ENCODE results near the gene MYO5B.
A peak's percentile ranks its signal among the peaks of the same experiment; 100 is the strongest.

MYO5B gene

DNA sequence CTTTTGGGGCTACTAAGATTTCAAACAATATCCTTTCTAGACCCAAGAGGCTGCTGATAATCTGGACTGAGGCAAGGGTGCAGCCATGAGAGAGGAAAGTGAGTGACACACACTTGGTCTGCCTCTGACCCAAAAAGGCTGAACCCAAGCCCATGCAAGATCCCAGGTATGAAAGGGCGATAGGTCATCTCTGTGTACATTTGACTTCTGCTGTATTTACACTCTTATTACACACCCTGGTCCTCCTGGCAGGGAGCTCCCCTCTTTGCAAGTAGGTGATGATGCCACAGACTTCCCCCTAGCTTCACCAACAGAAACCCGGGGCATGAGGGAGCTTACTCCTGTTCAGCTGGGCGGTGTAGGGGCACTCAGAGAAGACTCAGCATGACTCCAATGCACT is 319.8 kb downstream of the MYO5B start:
- DNase-seq, result no peak

DNA sequence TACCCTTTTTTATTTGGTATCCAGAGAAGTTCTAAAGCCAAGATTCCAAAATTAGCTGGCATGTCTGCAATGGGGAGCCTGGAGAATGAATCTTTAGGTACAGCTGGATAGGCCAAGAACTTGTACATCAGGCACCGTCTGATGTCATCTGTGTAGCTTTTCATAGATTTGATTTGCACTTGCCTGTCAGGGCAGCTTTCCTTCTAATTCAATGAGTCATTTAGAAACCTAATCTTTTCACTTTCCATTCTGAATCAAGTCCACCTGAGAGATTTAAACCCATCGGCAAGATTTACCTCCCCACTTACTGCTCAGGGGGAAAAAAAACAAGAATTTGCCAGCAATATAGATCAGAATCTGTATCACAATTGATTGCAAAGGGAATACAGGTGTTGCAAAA is 320.7 kb downstream of the MYO5B start:
- DNase-seq, result no peak

DNA sequence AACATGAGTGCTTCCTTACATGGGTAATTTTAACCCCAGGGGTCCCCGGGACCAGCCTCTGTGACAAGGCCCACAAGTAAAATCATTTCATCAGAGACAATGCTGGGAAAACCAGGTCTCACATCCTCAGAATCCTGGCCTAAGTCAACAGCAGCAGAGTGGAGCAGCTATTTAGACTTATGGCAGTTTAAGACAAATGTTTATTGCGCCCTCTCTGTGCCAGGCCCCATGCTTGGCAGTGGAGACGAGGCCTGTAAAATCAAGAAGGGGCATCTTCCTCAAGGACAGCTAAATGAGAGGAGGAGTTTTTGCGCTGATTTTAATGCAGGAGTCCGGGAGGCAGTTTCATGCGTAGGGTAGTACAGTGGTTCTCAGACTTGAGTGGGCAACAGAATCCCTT is 325.6 kb downstream of the MYO5B start:
- DNase-seq, result no peak

DNA sequence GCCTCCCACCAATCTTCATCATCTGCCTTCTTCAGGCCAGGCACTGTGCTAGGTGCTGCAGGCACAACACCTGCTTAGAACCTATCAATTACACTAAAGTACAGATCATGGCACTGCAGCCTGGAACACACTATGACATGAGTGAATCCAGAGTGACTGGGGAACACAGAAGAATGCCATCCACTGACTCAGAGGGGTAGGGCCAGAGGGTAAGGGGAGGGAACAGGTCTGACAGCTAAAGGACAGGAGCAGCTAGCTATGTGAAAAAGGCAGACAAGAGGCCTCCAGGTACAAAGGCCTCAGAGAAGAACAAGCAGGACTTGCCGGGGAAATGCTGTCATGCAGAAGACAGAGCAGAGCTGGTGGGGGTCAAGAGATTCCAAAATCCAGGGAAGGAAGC is 328.3 kb downstream of the MYO5B start:
- no peak for DNase-seq

DNA sequence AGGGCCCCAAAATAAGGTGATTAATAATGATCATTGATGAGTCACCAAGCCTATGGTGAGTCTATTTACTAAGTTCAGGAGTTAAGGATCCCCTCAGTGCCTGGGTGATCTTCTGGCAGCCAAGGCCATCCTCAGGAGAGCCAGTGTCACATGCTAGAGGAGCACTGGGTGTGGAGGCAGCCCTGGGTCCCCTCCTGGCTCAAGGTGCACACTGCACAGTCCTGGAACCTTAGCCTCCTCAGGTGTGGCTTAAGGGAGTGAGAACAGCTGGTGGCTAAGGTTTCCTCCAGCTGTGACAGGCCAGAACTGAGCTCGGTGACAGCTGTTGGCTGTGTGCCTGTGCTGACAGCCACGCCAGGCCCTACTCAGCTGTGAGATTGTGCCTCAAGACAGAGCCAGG is 329.5 kb downstream of the MYO5B start:
- DNase-seq, result no peak

DNA sequence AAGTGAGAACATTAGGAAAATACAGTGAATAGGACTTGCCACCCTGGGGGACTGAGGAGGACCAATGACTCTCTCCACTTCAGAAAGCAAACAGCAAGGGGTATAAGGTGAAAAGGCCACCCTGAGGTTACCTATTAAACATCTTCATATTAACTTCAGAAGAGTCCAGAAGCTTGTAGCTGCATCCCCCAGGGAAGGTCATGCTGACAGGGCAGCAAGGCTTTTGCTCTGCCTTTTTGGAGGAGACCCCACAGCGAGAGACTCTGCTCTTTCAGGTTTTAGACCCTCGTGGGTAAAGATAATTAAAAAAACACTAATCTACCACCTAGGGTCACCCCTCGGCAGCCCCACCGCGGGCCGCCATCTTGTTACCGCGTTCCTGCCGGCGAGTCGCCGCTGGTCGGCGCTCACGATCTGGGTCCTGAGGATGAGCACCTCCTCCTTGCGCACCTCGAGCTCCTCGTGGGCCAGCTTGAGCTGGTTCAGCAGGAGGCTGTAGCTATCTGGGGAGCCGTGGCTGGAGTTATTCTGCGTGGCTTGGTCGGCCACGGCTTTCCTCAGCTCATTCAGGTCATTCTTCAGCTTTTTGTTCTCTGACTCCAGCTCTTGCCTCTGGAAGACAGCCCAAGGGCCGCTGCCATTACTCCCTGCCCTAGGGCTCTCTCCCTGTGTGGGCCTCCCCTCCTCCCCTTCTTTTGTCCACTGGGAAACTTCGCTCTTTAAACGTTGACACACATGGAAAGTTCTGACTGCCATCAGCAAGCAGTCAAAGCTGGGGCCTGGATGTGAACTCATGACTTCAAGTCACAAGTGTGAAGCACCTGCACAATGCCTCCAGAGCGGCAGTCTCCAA is 331.0 kb downstream of the MYO5B start:
- DNase-seq, result no peak

DNA sequence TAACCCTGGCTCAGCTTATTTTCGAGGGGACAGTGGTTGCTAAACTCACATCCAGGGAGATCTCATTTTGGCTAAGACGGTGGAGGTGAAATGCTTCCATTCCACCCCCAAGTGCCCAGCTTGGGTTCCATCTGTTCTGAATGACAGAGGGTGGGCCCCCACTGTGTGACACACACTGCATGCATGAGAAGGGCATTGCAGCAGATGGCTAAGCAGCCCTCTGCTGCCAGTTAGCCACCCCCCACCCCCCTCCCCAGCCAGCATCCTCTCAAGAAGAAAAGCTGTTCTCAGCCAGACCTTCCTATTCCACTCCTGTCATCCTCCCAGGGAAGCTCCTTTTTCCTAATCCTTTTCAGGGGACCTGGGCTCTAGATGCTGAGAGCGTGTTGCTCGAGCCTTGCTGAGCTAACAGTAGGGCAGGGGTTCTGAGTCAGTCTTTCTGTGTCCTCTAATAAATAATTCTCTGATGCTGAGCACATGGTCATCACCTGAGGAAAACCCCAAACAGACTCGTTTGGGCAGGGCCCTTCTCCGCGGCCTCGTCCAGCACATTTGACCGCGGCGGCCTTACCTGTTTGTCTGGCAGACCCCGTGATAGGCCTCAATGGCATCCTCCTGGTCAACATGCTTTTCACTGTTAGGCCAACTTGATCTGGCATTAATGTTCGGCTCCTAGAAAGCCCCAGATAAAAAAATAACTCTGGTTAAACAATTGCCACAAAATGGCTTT is 332.1 kb downstream of the MYO5B start:
- DNase-seq, result peak; percentile 25

DNA sequence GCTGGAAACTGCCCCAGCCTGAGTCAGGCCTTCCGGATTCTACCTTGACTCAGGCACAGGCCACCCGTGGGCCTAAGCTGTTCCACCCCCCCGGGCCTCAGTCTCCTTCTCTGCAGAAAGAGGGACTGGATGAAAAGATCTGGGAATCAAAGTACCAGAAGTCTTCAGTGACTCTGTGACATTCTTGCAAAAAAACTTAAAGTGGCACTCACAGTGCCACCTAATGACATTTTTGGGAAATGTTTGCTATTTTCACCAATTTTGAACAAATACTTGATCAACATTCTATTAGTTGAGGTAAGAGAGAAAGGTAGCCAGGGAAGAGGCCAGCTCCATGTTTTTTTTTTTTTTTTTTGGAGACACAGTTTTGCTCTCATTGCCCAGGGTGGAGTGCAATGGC is 333.3 kb downstream of the MYO5B start:
- DNase-seq, result no peak

DNA sequence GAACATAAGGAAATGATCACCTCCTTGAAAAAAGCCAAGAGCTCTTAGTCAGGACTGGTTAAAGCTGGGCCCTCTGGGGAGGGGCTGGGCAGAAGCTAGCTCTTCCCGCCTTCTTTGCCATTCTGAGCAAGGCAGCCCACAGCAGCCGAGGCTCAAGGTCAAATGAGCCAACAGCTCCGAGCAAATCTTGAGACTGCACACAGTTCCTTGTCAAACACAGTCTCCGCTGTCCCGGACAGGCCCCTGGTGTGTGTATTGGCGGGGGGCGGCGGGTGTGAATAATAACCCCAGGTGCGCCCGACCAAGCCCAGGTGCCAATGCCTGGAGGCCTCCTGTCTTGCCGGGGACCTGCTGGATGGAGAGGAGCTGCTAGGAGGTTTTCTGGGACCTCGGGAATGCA is 335.2 kb downstream of the MYO5B start:
- no peak for DNase-seq

DNA sequence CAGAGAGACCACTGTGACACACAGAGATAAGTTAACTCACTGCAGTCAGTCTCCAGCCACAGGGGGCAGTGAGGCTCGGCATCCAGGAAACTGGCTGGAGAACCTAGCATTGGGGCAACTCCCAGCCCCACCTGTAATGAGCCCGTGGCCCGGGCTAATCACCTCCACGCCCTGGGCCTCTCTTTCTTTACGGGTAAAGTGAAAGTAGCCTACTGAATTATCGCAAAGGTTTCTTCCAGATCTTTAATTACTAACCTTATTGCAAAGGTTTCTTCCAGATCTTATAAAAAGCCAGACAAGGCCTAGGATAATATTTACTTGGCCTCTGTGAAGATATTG is 336.0 kb downstream of the MYO5B start:
- no peak for DNase-seq

DNA sequence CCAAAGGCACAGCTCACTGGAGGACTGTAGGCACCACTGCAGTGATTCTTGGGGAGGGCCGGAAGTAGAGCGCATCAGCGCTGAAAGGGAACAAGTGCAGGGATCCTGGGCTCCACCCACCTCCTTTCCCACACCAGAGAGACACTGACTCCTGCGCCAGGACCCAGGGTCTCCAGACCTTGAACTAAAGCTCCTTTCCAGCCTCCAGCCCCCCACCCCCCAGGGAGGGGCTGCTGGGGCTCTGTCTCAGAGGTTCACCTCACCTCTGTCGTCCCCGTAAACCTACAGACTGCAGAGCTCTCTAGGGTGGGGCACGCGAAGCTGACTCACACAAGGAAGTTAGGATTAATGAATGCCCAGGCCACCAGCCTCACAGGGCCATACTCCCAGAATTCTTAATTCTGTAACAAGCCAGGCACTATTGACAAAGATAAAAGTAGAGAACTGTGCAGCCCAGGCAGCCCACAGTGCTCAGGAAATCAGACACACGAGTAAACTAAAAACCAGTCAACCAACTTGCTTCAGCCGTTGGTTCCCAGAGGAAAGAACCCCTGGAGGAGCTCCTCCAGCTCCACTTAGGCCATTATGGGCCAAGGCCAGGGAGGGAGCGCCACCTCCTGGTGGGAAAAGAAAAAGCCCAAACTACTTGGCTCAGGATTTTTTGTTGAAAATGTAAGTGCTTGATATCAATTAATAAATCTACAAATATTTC is 336.5 kb downstream of the MYO5B start:
- DNase-seq, result peak; percentile 84

DNA sequence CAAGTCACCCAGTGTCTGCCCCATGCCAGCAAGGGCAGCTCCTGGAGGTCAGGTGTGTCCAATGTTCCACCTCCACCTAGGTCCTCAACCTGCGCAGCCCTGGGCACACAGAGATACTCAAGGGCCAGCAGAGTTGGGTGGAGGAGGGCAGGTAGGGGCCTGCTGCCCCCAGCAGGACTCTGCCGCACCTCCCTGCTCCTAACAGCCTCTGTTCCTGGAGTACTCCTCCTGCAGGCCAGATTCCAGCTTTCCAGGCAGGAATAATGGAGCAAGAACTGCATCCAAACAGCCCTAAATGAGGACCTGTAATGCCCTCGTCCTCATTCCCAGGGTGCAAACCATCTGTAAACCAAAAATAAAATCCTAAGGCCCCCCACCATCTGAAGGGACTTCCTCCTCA is 337.2 kb downstream of the MYO5B start:
- no peak for DNase-seq

DNA sequence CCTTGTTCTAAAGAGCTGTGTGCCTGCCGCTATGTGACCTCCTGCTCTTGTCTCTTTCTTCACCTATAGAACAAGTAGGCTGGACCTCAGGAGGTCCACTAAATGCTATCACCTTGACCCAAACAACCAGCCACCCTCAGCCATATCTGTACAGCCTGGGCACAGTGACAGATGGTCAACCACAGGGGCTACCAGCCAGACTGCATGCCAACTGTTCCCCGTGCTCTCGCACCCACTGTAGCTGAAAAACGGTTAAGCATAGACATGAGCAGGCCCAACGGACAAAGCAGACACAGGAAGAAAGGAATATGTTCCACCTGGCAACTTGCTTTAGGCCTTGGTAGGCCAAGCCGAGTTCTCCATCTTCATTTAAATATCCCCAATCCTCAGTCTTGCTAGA is 338.5 kb downstream of the MYO5B start:
- DNase-seq, result no peak

DNA sequence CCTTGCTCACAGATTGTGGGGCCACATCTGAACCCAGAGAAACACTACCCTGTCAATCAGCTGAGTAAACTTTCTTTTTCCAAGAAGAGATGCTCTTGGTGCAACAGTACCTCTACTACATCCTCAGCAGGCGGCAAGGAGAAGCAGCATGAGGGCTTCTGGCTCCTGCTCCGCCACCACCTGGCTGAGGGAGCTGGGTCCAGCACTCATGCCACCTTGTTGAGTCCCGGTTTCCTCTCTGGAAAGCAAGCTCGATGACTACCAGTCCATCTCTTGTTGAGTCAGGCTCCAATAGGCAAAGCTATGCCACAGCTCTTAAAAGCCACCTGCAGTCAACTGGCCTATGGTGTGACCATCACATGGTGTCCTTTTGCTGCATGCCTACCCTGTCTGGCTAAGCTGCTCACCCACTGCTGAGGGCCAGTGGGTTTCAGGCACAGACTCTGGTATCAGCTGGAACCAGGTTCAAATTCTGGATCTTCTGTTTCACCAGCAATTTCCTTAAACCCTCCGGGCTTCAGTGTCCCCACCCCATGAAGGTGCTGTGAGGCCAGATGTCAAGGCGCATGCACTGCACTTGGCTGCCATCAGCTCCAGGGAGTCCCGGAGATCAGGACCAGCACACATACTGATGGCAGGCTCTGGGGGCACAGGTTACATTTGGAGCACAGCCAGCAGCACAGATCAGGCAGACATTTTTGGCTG is 339.1 kb downstream of the MYO5B start:
- no peak for DNase-seq

DNA sequence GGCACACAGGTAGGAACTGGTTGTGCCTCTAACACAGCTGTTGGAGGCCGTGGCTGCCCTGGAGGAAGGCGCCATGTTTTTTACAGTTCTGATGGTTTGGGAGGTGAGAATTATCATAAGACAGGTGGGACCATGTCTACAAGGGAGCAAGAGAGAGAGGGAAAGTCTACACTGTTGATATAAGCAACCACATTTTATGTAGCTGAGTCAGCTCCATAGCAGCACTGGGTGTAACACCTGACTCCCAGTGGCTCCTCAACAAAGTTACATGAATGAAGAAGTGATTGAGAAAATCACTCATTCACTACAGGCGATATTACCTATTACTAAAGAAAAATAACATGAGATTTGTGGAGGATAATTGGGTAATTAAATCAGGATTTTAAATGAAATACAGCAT is 340.3 kb downstream of the MYO5B start:
- DNase-seq, result no peak

DNA sequence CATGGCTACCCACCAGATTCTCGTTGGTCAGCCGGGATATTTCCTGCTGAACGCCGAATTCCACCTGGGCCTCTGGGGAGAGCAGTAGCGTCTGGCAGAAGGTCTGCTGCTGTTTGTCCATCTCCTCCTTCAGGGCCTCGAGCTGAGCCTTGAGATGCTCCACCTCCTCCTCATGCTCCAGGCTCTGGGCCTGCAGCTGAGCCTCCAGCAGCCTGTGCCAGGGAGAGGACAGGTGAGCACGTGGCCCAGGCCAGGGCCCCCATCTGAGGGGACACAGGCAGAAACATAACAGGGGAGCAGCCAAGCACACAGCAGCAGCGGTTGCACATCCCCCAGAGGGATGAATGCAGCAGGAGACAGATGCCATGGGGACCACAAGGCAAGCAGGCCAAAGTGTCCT is 341.5 kb downstream of the MYO5B start:
- DNase-seq, result no peak

DNA sequence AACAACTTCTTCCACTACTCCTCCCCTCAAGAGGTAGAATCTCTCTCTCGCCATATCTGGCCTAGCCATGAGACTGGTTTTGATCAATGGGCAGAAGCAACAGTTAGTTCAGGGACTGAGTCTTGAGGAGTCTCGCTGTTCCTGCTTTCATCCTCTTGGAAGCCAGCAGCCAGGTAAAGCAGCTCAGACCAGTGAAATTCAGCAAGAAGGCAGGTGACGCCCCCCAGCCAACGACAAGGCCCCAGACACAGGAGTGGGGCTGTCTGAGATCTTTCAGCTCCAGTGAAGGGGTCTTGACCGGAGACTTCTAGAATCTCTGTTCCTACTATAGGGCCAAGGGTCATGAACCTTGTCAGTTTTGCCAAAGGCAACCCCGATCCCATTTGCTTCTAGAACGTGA is 341.9 kb downstream of the MYO5B start:
- no peak for DNase-seq

DNA sequence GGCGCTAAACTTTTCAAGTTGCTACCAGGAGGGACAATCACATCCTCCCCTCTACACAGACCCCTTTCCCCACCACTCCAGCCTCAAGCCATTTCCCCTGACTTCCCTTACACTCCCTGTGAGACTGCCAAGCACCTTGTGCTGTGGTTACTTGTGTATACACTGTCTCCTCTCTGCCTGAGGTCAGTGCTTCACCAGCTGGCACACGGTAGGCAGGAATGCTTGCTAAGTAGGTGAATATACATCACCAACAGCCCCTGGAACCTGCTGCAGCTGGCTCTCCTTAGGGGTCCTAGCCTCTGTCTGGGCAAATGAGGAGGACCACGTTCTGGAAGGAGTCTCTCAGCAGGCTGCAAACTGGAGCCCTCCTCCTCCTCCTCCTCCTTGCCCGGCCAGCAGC is 343.3 kb downstream of the MYO5B start:
- no peak for DNase-seq

DNA sequence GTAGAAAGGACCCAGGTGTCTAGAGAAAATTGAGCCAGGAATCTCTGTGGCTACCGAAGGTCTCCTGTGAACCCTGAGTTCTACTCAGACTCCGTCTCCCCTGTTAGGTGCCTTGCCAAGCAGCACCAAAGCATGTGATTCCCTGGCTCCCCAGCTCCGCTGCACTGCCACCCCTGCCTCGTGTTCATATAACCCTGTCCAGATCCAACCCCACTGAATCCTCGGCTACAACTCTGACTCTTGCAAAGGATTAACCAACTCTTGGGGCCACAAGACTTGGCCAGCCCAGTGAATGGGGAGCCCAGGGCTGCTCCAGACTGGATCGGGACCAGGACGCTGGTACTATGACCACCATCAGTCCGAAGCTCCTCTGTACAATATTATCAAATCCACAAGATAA is 344.3 kb downstream of the MYO5B start:
- no peak for DNase-seq

DNA sequence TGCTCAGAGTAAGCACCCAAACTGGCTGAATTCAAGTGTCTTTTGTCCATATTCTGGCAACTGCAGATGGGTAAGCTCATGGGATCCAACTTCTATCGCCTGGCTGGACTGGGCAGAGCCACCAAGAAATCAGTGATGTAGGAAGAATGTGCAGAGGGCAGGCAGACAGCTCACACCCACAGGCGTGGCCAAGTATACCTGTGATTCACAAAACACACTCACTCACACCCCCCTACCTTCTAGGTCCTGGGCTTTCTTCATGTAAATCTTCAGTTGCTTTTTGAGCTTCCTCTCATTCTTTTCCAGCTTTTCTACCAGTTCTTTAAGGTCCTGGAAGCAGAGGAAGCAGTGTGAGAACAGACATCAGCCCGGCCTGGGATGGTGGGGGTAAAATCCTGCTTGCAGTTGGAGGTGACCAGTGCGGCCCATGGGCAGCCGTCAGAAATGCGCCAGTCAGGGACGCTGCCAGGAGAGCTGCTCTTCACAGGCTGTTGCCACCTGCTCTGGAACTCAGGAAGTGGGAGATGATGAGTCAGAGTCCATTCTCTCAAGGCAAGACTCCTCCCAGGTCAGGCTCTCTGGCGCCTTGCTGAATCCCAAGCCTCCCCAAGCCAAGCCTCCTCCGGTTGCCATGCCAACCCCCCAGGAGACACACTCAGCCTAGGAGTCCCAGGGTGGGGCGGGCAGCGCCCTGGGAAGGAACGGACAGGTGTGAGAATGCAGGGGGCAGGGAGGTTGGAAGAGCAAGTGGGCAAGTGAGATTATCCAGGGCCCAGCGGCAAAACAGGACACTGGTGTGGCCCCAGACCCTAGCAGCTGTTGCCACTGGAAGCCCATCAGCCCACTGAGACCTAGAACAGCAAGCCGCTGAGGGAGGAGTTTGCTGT is 345.4 kb downstream of the MYO5B start:
- DNase-seq, result peak; percentile 67

DNA sequence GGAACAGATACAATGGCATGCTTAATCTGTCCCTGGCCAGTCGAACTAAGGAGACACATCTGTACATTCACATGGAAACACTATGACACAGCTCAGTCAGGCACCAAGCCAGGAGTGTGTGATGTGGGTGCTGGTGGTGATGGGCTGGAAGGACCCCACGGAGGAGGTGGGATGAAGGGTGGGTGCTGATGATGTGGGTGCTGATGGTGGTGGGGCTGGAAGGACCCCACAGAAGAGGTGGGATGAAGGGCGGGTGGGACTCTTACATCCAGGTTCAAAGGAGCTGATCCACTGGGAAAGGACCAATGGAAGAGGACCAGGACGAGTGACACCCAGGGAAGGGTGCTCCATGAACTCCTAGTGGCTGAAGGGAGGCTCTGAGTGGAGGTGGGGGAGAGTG is 346.8 kb downstream of the MYO5B start:
- DNase-seq, result no peak

DNA sequence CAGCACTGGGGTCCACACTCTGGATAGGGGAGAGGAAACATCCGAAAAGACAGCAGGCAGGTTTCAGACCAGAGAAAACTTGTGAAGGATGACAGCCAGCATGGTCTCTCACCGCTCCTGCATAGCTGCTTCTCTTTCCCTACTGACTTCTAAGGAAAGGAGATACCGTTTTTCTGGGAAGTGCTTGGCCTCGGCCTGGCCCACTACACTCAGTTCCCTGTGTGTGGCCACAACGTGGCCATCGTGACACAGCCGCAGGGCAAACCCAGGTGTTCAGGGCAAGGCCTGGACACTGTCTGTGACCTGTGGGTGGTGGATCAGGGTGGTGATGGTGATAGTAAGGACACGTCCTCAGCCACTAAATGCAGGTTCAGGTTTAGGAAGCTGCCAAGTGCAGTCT is 347.4 kb downstream of the MYO5B start:
- no peak for DNase-seq

Data from retina (tissue), 1 donor.